Peyer's patch (tissue), 4 donors: ENCODE results near the gene PRKCA.

Source experiments
- POLR2A ChIP-seq, 2 donors: fragments of 450-650 bp; IDR thresholded peaks; one replicate each; pipeline ENCODE4 v1.5.1; 2017; ENCODE audit warnings: antibody characterized with exemption in 2 of 2, mild to moderate bottlenecking in 2 of 2, moderate library complexity in 2 of 2
- TF ChIP-seq, protein P1 (sequence below), 6 experiments: fragments of 450-650 bp in 4 of 6; fragments of 200-600 bp in 2 of 6; sonication (generic) in 1 of 6; IDR thresholded peaks; one replicate each; pipeline ENCODE4 v1.5.1; 2017 to 2019; ENCODE audit warnings: antibody characterized with exemption in 6 of 6, mild to moderate bottlenecking in 3 of 6, moderate library complexity in 1 of 6

DNA sequence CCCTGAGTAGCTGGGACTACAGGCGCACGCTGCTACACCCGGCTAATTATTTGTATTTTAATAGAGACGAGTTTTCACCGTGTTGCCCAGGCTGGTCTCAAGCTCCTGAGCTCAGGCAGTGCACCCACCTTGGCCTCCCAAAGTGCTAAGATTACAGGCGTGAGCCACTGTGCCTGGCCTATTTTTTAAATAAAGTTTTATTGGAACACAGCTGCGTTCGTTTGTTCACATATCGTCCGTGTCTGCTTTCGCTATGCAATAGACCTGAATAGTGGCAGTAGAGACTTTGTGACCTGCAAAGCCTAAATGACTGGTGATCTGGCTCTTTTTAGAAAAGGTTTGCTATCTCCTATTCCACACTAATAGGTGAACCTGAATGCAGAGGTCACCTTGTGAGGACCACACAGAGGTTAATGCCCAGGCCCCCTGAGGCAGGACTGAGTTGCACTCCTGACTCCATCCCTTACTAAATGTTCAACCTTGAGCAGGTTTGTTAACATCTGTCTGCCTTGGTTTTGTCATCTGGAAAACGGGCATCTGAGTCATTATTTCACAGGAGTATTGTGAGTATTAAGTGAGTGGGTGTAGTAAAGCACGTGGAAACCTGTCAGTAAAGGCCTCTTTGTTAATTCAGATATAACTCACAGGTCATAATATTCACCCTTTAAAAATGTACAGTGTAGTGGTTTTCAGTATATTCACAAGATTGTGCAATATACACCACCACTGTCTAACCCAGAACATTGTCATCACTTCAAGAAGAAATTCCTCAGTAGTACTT, 375.0 kb downstream of the PRKCA start:
- TF ChIP-seq, protein P1, sequence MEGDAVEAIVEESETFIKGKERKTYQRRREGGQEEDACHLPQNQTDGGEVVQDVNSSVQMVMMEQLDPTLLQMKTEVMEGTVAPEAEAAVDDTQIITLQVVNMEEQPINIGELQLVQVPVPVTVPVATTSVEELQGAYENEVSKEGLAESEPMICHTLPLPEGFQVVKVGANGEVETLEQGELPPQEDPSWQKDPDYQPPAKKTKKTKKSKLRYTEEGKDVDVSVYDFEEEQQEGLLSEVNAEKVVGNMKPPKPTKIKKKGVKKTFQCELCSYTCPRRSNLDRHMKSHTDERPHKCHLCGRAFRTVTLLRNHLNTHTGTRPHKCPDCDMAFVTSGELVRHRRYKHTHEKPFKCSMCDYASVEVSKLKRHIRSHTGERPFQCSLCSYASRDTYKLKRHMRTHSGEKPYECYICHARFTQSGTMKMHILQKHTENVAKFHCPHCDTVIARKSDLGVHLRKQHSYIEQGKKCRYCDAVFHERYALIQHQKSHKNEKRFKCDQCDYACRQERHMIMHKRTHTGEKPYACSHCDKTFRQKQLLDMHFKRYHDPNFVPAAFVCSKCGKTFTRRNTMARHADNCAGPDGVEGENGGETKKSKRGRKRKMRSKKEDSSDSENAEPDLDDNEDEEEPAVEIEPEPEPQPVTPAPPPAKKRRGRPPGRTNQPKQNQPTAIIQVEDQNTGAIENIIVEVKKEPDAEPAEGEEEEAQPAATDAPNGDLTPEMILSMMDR (IDR thresholded peaks at IDR 0.05): no peak
- no peak for TF ChIP-seq POLR2A (IDR thresholded peaks at IDR 0.05)
